HepG2 (cell line): ENCODE measurements around the gene SEPTIN10. TPM values are rescaled to one million over a fixed set of nuclear protein-coding genes. Genes with fewer than 3 reads are reported as not detected.

Experiments used
- AHDC1 ChIP-seq: sonication (generic); formaldehyde crosslinking; IDR thresholded peaks from 2 replicates; pipeline ENCODE4 v1.5.1; 2020; ENCODE audit warnings: mild to moderate bottlenecking, missing genetic modification reagents, borderline replicate concordance
- HMGXB3 ChIP-seq: sonication (generic); formaldehyde crosslinking; IDR thresholded peaks from 2 replicates; pipeline ENCODE4 v1.4.0; 2020; ENCODE audit warnings: missing genetic modification reagents, borderline replicate concordance
- JARID2 ChIP-seq: sonication (generic); formaldehyde crosslinking; IDR thresholded peaks from 2 replicates; pipeline ENCODE4 v1.8.1; 2023; ENCODE audit warnings: missing genetic modification reagents, inconsistent platforms; ENCODE audit not compliant: insufficient replicate concordance
- KAT2B ChIP-seq: fragments of 150-350 bp; IDR thresholded peaks from 2 replicates; pipeline ENCODE4 v1.6.1; 2014; ENCODE audit warnings: low read depth, low read length, borderline replicate concordance
- POLR2G ChIP-seq: fragments of 200-400 bp; formaldehyde crosslinking; IDR thresholded peaks from 2 replicates; pipeline ENCODE4 v1.6.1; 2018; ENCODE audit warnings: mild to moderate bottlenecking, low read depth, low read length, moderate library complexity
- REPIN1 ChIP-seq: sonication (generic); formaldehyde crosslinking; IDR thresholded peaks from 2 replicates; pipeline ENCODE4 v1.8.0; 2022; ENCODE audit warnings: missing genetic modification reagents, low read depth, mild to moderate bottlenecking, borderline replicate concordance
- SKI ChIP-seq: fragments of 450-650 bp; IDR thresholded peaks from one replicate; pipeline ENCODE4 v1.6.1; 2018; ENCODE audit warnings: mild to moderate bottlenecking; ENCODE audit not compliant: partially characterized antibody
- ZNF12 ChIP-seq: sonication (generic); formaldehyde crosslinking; IDR thresholded peaks from 2 replicates; pipeline ENCODE4 v1.5.0; 2020; ENCODE audit warnings: missing genetic modification reagents
- ZNF335 ChIP-seq: sonication (generic); formaldehyde crosslinking; IDR thresholded peaks from 2 replicates; pipeline ENCODE4 v1.4.0; 2020; ENCODE audit warnings: missing genetic modification reagents
- ZNF567 ChIP-seq: sonication (generic); formaldehyde crosslinking; IDR thresholded peaks from 2 replicates; pipeline ENCODE4 v1.8.1; 2023; ENCODE audit warnings: mild to moderate bottlenecking, missing genetic modification reagents, borderline replicate concordance
- ZNF768 ChIP-seq: sonication (generic); formaldehyde crosslinking; IDR thresholded peaks from 2 replicates; pipeline ENCODE4 v1.4.0; 2020; ENCODE audit warnings: missing genetic modification reagents
- polyA plus RNA-seq, 8 experiments: library from polyadenylated mRNA; depleted of rRNA in 3 of 8; stranded (reverse) in 7 of 8; unstranded in 1 of 8; fragments of >200 nt; fragmentation: Illumina TruSeq in 4 of 8; extraction: Trizol in 4 of 8; gene quantifications; 2 replicates each; pipeline versions ENCODE4 v1.2.1 to v1.2.3, GENCODE V29; 2011 to 2016; ENCODE audit warnings: low read depth in 4 of 8, missing spikeins in 1 of 8, mixed read lengths in 1 of 8; ENCODE audit not compliant: insufficient read depth in 1 of 8
- total RNA-seq, 5 experiments: library from RNA; depleted of rRNA; stranded (reverse); fragments of >200 nt; fragmentation: Illumina TruSeq; extraction: Trizol; gene quantifications; 2 replicates each; pipeline ENCODE4 v1.2.3, GENCODE V29; 2016; ENCODE audit warnings: low read depth in 1 of 5
- TF ChIP-seq, protein P1 (sequence below): sonication (generic); formaldehyde crosslinking; IDR thresholded peaks from 2 replicates; pipeline ENCODE4 v1.4.0; 2020; ENCODE audit warnings: missing genetic modification reagents
- TF ChIP-seq, protein P2 (sequence below): sonication (generic); formaldehyde crosslinking; IDR thresholded peaks from 2 replicates; pipeline ENCODE4 v1.4.0; 2020; ENCODE audit warnings: missing genetic modification reagents
- TF ChIP-seq, protein P3 (sequence below): IDR thresholded peaks from 2 replicates; pipeline ENCODE4 v1.6.1; 2016; ENCODE audit warnings: mild to moderate bottlenecking, missing biosample characterization, missing genetic modification reagents

SEPTIN10 gene
- total and polyA plus RNA-seq, 2 of the 13 experiments (the other 11 are each of a cell fraction or from before 2014, with no cell fraction given), result 45.8 to 67.5 TPM

GRCh38 chr2:109516445-109517117 lies 97.2 kb downstream of the SEPTIN10 start (continued):
- TF ChIP-seq, protein P1, sequence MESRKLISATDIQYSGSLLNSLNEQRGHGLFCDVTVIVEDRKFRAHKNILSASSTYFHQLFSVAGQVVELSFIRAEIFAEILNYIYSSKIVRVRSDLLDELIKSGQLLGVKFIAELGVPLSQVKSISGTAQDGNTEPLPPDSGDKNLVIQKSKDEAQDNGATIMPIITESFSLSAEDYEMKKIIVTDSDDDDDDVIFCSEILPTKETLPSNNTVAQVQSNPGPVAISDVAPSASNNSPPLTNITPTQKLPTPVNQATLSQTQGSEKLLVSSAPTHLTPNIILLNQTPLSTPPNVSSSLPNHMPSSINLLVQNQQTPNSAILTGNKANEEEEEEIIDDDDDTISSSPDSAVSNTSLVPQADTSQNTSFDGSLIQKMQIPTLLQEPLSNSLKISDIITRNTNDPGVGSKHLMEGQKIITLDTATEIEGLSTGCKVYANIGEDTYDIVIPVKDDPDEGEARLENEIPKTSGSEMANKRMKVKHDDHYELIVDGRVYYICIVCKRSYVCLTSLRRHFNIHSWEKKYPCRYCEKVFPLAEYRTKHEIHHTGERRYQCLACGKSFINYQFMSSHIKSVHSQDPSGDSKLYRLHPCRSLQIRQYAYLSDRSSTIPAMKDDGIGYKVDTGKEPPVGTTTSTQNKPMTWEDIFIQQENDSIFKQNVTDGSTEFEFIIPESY (CRISPR knock-in tag), result peak; percentile 59
- no peak for TF ChIP-seq JARID2 (CRISPR knock-in tag)
- TF ChIP-seq REPIN1, result peak; percentile 78
- TF ChIP-seq, protein P2, sequence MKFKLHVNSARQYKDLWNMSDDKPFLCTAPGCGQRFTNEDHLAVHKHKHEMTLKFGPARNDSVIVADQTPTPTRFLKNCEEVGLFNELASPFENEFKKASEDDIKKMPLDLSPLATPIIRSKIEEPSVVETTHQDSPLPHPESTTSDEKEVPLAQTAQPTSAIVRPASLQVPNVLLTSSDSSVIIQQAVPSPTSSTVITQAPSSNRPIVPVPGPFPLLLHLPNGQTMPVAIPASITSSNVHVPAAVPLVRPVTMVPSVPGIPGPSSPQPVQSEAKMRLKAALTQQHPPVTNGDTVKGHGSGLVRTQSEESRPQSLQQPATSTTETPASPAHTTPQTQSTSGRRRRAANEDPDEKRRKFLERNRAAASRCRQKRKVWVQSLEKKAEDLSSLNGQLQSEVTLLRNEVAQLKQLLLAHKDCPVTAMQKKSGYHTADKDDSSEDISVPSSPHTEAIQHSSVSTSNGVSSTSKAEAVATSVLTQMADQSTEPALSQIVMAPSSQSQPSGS (CRISPR knock-in tag), result 0 out of 2 replicates have a peak, but pooled peaks have one; percentile 51
- TF ChIP-seq ZNF768, result peak; percentile 78
- 0 out of 2 replicates have a peak, but pooled peaks have one; percentile 42 for TF ChIP-seq ZNF12 (CRISPR knock-in tag)
- TF ChIP-seq, protein P3, sequence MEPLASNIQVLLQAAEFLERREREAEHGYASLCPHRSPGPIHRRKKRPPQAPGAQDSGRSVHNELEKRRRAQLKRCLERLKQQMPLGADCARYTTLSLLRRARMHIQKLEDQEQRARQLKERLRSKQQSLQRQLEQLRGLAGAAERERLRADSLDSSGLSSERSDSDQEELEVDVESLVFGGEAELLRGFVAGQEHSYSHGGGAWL (CRISPR knock-in tag), result peak; percentile 66
- 0 out of 2 replicates have a peak, but pooled peaks have one; percentile 5 for TF ChIP-seq ZNF335 (CRISPR knock-in tag)
- TF ChIP-seq KAT2B, result no peak
- no peak for TF ChIP-seq POLR2G
- no peak for TF ChIP-seq AHDC1 (CRISPR knock-in tag)
- TF ChIP-seq HMGXB3 (CRISPR knock-in tag), result peak; percentile 9; the same call in 1 of the 2 replicates
- no peak for TF ChIP-seq SKI
- no peak; the same call in 1 of the 2 replicates for TF ChIP-seq ZNF567 (CRISPR knock-in tag)
